SU-DHL-6 (cell line): ENCODE measurements around the gene DSG4.

Source experiments
- H2AFZ ChIP-seq: fragments of 200-600 bp; sonication (generic); 2 replicates; pipeline ENCODE4 v1.6.1; 2014; ENCODE audit warnings: low read depth, mild to moderate bottlenecking, moderate library complexity, mixed read lengths, antibody characterized with exemption, low read length; ENCODE audit not compliant: severe bottlenecking
- H3F3A ChIP-seq: fragments of 200-600 bp; shearing (Covaris generic); 2 replicates; pipeline ENCODE4 v1.6.0; 2016; ENCODE audit warnings: antibody characterized with exemption, mild to moderate bottlenecking; ENCODE audit not compliant: insufficient read depth
- H3K27ac ChIP-seq: fragments of 200-600 bp; sonication (generic); 2 replicates; pipeline ENCODE4 v1.5.1; 2016; ENCODE audit warnings: low read depth, mild to moderate bottlenecking, low read length, moderate library complexity, mixed read lengths
- H3K27me3 ChIP-seq: fragments of 200-600 bp; sonication (generic), shearing (Covaris generic); 2 replicates; pipeline ENCODE4 v1.6.0; 2014; ENCODE audit warnings: mild to moderate bottlenecking, low read length
- H3K36me3 ChIP-seq: fragments of 200-600 bp; sonication (generic); 2 replicates; pipeline ENCODE4 v1.6.1; 2014; ENCODE audit warnings: mild to moderate bottlenecking, low read length, mixed read lengths
- H3K4me2 ChIP-seq: fragments of 300-600, 200-600 bp; shearing (Covaris generic), sonication (generic); 2 replicates; pipeline ENCODE4 v1.6.0; 2014; ENCODE audit warnings: low read length, low read depth, mild to moderate bottlenecking; ENCODE audit not compliant: poor library complexity, severe bottlenecking
- H3K4me3 ChIP-seq: fragments of 200-600 bp; sonication (generic); 2 replicates; pipeline ENCODE4 v1.5.1; 2014; ENCODE audit warnings: antibody characterized with exemption, low read length, mild to moderate bottlenecking, mixed read lengths; ENCODE audit not compliant: insufficient read depth, poor library complexity, severe bottlenecking
- H3K79me2 ChIP-seq: fragments of 200-600 bp; sonication (generic); 2 replicates; pipeline ENCODE4 v1.6.1; 2014; ENCODE audit warnings: mild to moderate bottlenecking, low read length, moderate library complexity; ENCODE audit not compliant: insufficient read depth
- H3K9ac ChIP-seq: fragments of 200-600 bp; sonication (generic); 2 replicates; pipeline ENCODE4 v1.7.0; 2014; ENCODE audit warnings: mild to moderate bottlenecking, low read length
- H3K9me2 ChIP-seq: fragments of 200-600 bp; sonication (generic); replicated peaks from 2 replicates; pipeline ENCODE4 v1.6.1; 2014; ENCODE audit warnings: low read length; ENCODE audit not compliant: insufficient read depth
- H3K9me3 ChIP-seq: fragments of 200-600 bp; sonication (generic); 2 replicates; pipeline ENCODE4 v1.6.1; 2014; ENCODE audit warnings: low read length, mixed read lengths; ENCODE audit not compliant: insufficient read depth
- H4K20me1 ChIP-seq: fragments of 200-600 bp; sonication (generic); 2 replicates; pipeline ENCODE4 v1.6.1; 2014; ENCODE audit warnings: low read depth, mild to moderate bottlenecking, antibody characterized with exemption, low read length, moderate library complexity, mixed read lengths
- CTCF ChIP-seq: fragments of 200-600 bp; sonication (generic); IDR thresholded peaks from one replicate; pipeline ENCODE4 v1.5.1; 2017; ENCODE audit warnings: antibody characterized with exemption, mild to moderate bottlenecking, low read length, moderate library complexity; ENCODE audit not compliant: insufficient read depth, poor library complexity, severe bottlenecking
- EZH2phosphoT487 ChIP-seq: fragments of 200-600 bp; sonication (generic), shearing (Covaris generic); conservative IDR thresholded peaks from 2 replicates; pipeline ENCODE4 v1.6.1; 2018; ENCODE audit warnings: mild to moderate bottlenecking, antibody characterized with exemption, low read length, moderate library complexity, mixed read lengths

DSG4 gene

DNA sequence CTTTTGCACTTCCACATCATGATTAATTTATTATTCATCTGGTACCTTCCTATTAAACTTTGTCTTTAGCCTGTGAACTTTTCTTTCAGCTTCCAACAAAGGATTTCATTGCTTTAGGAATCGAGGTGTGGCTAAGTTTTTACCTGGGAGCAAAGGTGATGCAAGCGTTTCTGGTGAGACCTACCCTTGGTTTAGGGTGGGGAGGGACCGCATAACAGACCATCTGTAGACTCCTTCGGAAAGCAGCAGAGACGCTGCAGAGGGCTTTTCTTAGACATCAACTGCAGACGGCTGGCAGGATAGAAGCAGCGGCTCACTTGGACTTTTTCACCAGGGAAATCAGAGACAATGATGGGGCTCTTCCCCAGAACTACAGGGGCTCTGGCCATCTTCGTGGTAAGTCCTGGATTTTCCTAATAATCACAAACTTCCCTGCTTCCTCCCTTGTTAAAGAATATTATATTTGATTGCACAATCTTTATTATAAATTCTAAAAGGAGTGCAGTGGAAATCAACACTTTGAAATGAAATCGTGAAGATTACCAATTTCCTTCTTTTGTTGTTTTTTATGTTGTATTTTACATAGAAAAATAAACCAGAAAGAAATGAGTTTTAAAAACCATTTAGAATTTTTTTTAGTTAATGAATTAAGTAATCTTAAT lies 71.1 kb downstream of the DSG4 start, which contains the start of gene DSG3:
Gene DSG3 (plus strand): TSS at position 212 of the 662 bp plus-strand sequence. CDS start 137 bp downstream, at position 349.
- Histone ChIP-seq H3K9me3 (no peaks in the 10 kb centered on the region), H3K4me2 (no peak within 1 kb of the TSS), H3K36me3 (no peaks in the 10 kb centered on the region), H4K20me1 (no peaks in the 10 kb centered on the region), H3K9ac (no peak within 1 kb of the TSS), H2AFZ (no peak within 1 kb of the TSS), H3K27ac (no peak within 1 kb of the TSS), H3F3A (no peaks in the 10 kb centered on the region), H3K9me2 (0 out of 2 replicates have a peak, but pooled peaks cover 4% of the 10 kb centered on the region), H3K27me3 (no peaks in the 10 kb centered on the region), H3K79me2 (no peaks in the 10 kb centered on the region), H3K4me3 (no peak within 1 kb of the TSS)
- TF ChIP-seq CTCF: no peak
- TF ChIP-seq EZH2phosphoT487: no peak

- no peaks in the 10 kb centered on the region for H3F3A ChIP-seq
- H3K4me2 ChIP-seq: no peak overlapping the region
- H3K9me3 ChIP-seq: no peaks in the 10 kb centered on the region
- H3K36me3 ChIP-seq: no peaks in the 10 kb centered on the region
- no peaks in the 10 kb centered on the region for H4K20me1 ChIP-seq
- no peaks in the 10 kb centered on the region for H3K9me2 ChIP-seq
- no peak overlapping the region for H2AFZ ChIP-seq
- H3K79me2 ChIP-seq: no peaks in the 10 kb centered on the region
- H3K9ac ChIP-seq: no peak overlapping the region
- no peak for TF ChIP-seq CTCF
- TF ChIP-seq EZH2phosphoT487: no peak
- 0 out of 2 replicates have a peak, but pooled peaks cover 2% of the 10 kb centered on the region for H3K27me3 ChIP-seq
- no peak overlapping the region for H3K27ac ChIP-seq
- H3K4me3 ChIP-seq: no peak overlapping the region
Measured at GRCh38 chr18:31450409-31450808, 73.8 kb downstream of the DSG4 start.

GRCh38 chr18:31451625-31452024 lies 75.0 kb downstream of the DSG4 start:
- no peak overlapping the region for H2AFZ ChIP-seq
- no peaks in the 10 kb centered on the region for H3K9me2 ChIP-seq
- no peak overlapping the region for H3K4me3 ChIP-seq
- H3K36me3 ChIP-seq: no peaks in the 10 kb centered on the region
- no peak overlapping the region for H3K27ac ChIP-seq
- no peak overlapping the region for H3K4me2 ChIP-seq
- no peaks in the 10 kb centered on the region for H3F3A ChIP-seq
- no peaks in the 10 kb centered on the region for H3K9me3 ChIP-seq
- 0 out of 2 replicates have a peak, but pooled peaks cover 2% of the 10 kb centered on the region for H3K27me3 ChIP-seq
- no peaks in the 10 kb centered on the region for H3K79me2 ChIP-seq
- H4K20me1 ChIP-seq: no peaks in the 10 kb centered on the region
- H3K9ac ChIP-seq: no peak overlapping the region
- no peak for TF ChIP-seq EZH2phosphoT487
- no peak for TF ChIP-seq CTCF
